Upper lobe of left lung (tissue), 4 donors: ENCODE results near the gene UNKL.

Experiments used
- CTCF ChIP-seq, 6 experiments: fragments of 450-650 bp in 4 of 6; fragments of 200-600 bp in 2 of 6; sonication (generic) in 2 of 6; IDR thresholded peaks; one replicate each; pipeline ENCODE4 v1.5.1; 2016 to 2019; ENCODE audit warnings: antibody characterized with exemption in 6 of 6
- EP300 ChIP-seq, 4 donors: sonication (generic); formaldehyde crosslinking; IDR thresholded peaks; one replicate each; pipeline ENCODE4 v1.5.1; 2017; ENCODE audit warnings: antibody characterized with exemption in 4 of 4, control low read depth in 2 of 4
- POLR2A ChIP-seq, 4 donors: fragments of 450-650 bp; IDR thresholded peaks; one replicate each; pipeline ENCODE4 v1.5.1; 2016 to 2017; ENCODE audit warnings: antibody characterized with exemption in 4 of 4, mild to moderate bottlenecking in 2 of 4
- POLR2AphosphoS5 ChIP-seq, 2 donors: sonication (generic); formaldehyde crosslinking; IDR thresholded peaks; one replicate each; pipeline ENCODE4 v1.5.1; 2017; ENCODE audit warnings: antibody characterized with exemption in 2 of 2

- TF ChIP-seq CTCF (IDR thresholded peaks at IDR 0.05) (no peak), POLR2A (IDR thresholded peaks at IDR 0.05) (no peak), EP300 (IDR thresholded peaks at IDR 0.05) (no peak), POLR2AphosphoS5 (IDR thresholded peaks at IDR 0.05) (no peak)
Observed at GRCh38 chr16:1333854-1334700, 80.4 kb downstream of the UNKL start.
